ENCODE data around the gene CHSY3. TPM values are rescaled to one million over a fixed set of nuclear protein-coding genes. Genes with fewer than 3 reads are reported as not detected.

The CHSY3 gene
- polyA plus RNA-seq, 4 donors, result 4.2 to 8.7 (median 5.4) TPM

Other genes with a start within 250 kb of the CHSY3 start
- under 1 TPM in 3 of 4 donors, not detected in 1; 0.07 to 0.15 (median 0.11) TPM for gene MINAR2, start 156.4 kb upstream of the CHSY3 start, polyA plus RNA-seq (ENCODE audit: insufficient read length in 4 of 4)

Data from left renal pelvis (tissue), 4 donors.